ENCODE results near the gene POLR3E.

DNA sequence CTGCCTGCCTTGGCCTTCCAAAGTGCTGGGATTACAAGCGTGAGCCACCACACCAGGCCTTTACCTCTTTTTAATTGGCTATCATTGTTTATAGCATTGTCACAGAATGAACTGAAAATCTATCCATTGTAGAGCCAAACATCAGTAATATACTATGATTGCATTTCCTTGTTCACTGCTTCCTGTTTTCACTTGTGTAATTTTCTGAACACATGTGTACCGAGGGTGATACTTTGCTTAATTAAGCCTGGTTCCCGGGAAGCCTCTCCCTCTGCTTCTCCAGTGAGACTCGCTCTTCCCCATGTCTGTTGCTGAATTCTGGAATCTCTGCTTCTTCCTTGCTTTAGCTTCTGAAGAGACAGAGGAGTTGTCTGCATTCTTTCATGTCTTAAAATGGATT lies 33.1 kb downstream of the POLR3E start:
- TF ChIP-seq, protein P1, sequence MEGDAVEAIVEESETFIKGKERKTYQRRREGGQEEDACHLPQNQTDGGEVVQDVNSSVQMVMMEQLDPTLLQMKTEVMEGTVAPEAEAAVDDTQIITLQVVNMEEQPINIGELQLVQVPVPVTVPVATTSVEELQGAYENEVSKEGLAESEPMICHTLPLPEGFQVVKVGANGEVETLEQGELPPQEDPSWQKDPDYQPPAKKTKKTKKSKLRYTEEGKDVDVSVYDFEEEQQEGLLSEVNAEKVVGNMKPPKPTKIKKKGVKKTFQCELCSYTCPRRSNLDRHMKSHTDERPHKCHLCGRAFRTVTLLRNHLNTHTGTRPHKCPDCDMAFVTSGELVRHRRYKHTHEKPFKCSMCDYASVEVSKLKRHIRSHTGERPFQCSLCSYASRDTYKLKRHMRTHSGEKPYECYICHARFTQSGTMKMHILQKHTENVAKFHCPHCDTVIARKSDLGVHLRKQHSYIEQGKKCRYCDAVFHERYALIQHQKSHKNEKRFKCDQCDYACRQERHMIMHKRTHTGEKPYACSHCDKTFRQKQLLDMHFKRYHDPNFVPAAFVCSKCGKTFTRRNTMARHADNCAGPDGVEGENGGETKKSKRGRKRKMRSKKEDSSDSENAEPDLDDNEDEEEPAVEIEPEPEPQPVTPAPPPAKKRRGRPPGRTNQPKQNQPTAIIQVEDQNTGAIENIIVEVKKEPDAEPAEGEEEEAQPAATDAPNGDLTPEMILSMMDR (IDR thresholded peaks at IDR 0.05), result no peak
- no peak for TF ChIP-seq POLR2A (IDR thresholded peaks at IDR 0.05)
- no peak for TF ChIP-seq EP300 (IDR thresholded peaks at IDR 0.05)

All from tibial nerve (tissue), 4 donors.